ENCODE results near the gene PDLIM5.

Gene PDLIM5

GRCh38 chr4:94671113-94671512 lies 219.4 kb downstream of the PDLIM5 start:
- Histone ChIP-seq H3K27ac (ENCODE audit: low read depth, low read length) (no peak overlapping the region), H3K36me3 (ENCODE audit: control insufficient read depth, insufficient read depth, low read length) (no peaks in the 10 kb centered on the region), H3K27me3 (ENCODE audit: control insufficient read depth, insufficient read depth, low read length) (no peaks in the 10 kb centered on the region), H3K9ac (ENCODE audit: low read depth, low read length) (no peak overlapping the region), H3K9me3 (ENCODE audit: control insufficient read depth, insufficient read depth, low read length) (no peaks in the 10 kb centered on the region), H3K4me3 (ENCODE audit: low read depth, low read length) (no peak overlapping the region), H3K4me1 (ENCODE audit: control insufficient read depth, insufficient read depth, low read length) (no peaks in the 10 kb centered on the region)

GRCh38 chr4:94673961-94674360 lies 222.2 kb downstream of the PDLIM5 start:
- Histone ChIP-seq H3K4me1 (ENCODE audit: control insufficient read depth, insufficient read depth, low read length) (peaks cover 6% of the 10 kb centered on the region; the same call in 1 of the 2 replicates), H3K27me3 (ENCODE audit: control insufficient read depth, insufficient read depth, low read length) (no peaks in the 10 kb centered on the region), H3K9me3 (ENCODE audit: control insufficient read depth, insufficient read depth, low read length) (no peaks in the 10 kb centered on the region), H3K36me3 (ENCODE audit: control insufficient read depth, insufficient read depth, low read length) (no peaks in the 10 kb centered on the region), H3K27ac (ENCODE audit: low read depth, low read length) (no peak overlapping the region), H3K9ac (ENCODE audit: low read depth, low read length) (no peak overlapping the region), H3K4me3 (ENCODE audit: low read depth, low read length) (no peak overlapping the region)

GRCh38 chr4:94676970-94677369 lies 225.2 kb downstream of the PDLIM5 start:
- peaks cover 6% of the 10 kb centered on the region; the same call in 1 of the 2 replicates for H3K4me1 ChIP-seq (ENCODE audit: control insufficient read depth, insufficient read depth, low read length)
- H3K4me3 ChIP-seq (ENCODE audit: low read depth, low read length) = no peak overlapping the region
- H3K36me3 ChIP-seq (ENCODE audit: control insufficient read depth, insufficient read depth, low read length) = no peaks in the 10 kb centered on the region
- no peaks in the 10 kb centered on the region for H3K9me3 ChIP-seq (ENCODE audit: control insufficient read depth, insufficient read depth, low read length)
- no peak overlapping the region for H3K27ac ChIP-seq (ENCODE audit: low read depth, low read length)
- H3K9ac ChIP-seq (ENCODE audit: low read depth, low read length) = no peak overlapping the region
- H3K27me3 ChIP-seq (ENCODE audit: control insufficient read depth, insufficient read depth, low read length) = no peaks in the 10 kb centered on the region

GRCh38 chr4:94678896-94679295 lies 227.2 kb downstream of the PDLIM5 start:
- Histone ChIP-seq H3K27me3 (ENCODE audit: control insufficient read depth, insufficient read depth, low read length) (no peaks in the 10 kb centered on the region), H3K4me1 (ENCODE audit: control insufficient read depth, insufficient read depth, low read length) (peaks cover 6% of the 10 kb centered on the region; the same call in 1 of the 2 replicates), H3K36me3 (ENCODE audit: control insufficient read depth, insufficient read depth, low read length) (no peaks in the 10 kb centered on the region), H3K27ac (ENCODE audit: low read depth, low read length) (no peak overlapping the region), H3K9ac (ENCODE audit: low read depth, low read length) (no peak overlapping the region), H3K4me3 (ENCODE audit: low read depth, low read length) (no peak overlapping the region), H3K9me3 (ENCODE audit: control insufficient read depth, insufficient read depth, low read length) (no peaks in the 10 kb centered on the region)

- H3K4me3 ChIP-seq (ENCODE audit: low read depth, low read length) = no peak overlapping the region
- H3K9me3 ChIP-seq (ENCODE audit: control insufficient read depth, insufficient read depth, low read length) = no peaks in the 10 kb centered on the region
- H3K36me3 ChIP-seq (ENCODE audit: control insufficient read depth, insufficient read depth, low read length) = no peaks in the 10 kb centered on the region
- peaks cover 6% of the 10 kb centered on the region; the same call in 1 of the 2 replicates for H3K4me1 ChIP-seq (ENCODE audit: control insufficient read depth, insufficient read depth, low read length)
- no peak overlapping the region for H3K9ac ChIP-seq (ENCODE audit: low read depth, low read length)
- H3K27me3 ChIP-seq (ENCODE audit: control insufficient read depth, insufficient read depth, low read length) = no peaks in the 10 kb centered on the region
- no peak overlapping the region for H3K27ac ChIP-seq (ENCODE audit: low read depth, low read length)
Observed at GRCh38 chr4:94680176-94680862, 228.6 kb downstream of the PDLIM5 start.

GRCh38 chr4:94686086-94686485 lies 234.3 kb downstream of the PDLIM5 start:
- Histone ChIP-seq H3K4me3 (ENCODE audit: low read depth, low read length) (no peak overlapping the region), H3K9me3 (ENCODE audit: control insufficient read depth, insufficient read depth, low read length) (no peaks in the 10 kb centered on the region), H3K27ac (ENCODE audit: low read depth, low read length) (no peak overlapping the region), H3K36me3 (ENCODE audit: control insufficient read depth, insufficient read depth, low read length) (no peaks in the 10 kb centered on the region), H3K9ac (ENCODE audit: low read depth, low read length) (no peak overlapping the region), H3K27me3 (ENCODE audit: control insufficient read depth, insufficient read depth, low read length) (no peaks in the 10 kb centered on the region), H3K4me1 (ENCODE audit: control insufficient read depth, insufficient read depth, low read length) (no peaks in the 10 kb centered on the region)

- no peaks in the 10 kb centered on the region for H3K4me1 ChIP-seq (ENCODE audit: control insufficient read depth, insufficient read depth, low read length)
- H3K27me3 ChIP-seq (ENCODE audit: control insufficient read depth, insufficient read depth, low read length) = no peaks in the 10 kb centered on the region
- H3K9ac ChIP-seq (ENCODE audit: low read depth, low read length) = no peak overlapping the region
- no peak overlapping the region for H3K4me3 ChIP-seq (ENCODE audit: low read depth, low read length)
- no peak overlapping the region for H3K27ac ChIP-seq (ENCODE audit: low read depth, low read length)
- H3K9me3 ChIP-seq (ENCODE audit: control insufficient read depth, insufficient read depth, low read length) = no peaks in the 10 kb centered on the region
- no peaks in the 10 kb centered on the region for H3K36me3 ChIP-seq (ENCODE audit: control insufficient read depth, insufficient read depth, low read length)
Observed at GRCh38 chr4:94689155-94689860, 237.6 kb downstream of the PDLIM5 start.

- Histone ChIP-seq H3K9ac (ENCODE audit: low read depth, low read length) (no peak overlapping the region), H3K27me3 (ENCODE audit: control insufficient read depth, insufficient read depth, low read length) (no peaks in the 10 kb centered on the region), H3K36me3 (ENCODE audit: control insufficient read depth, insufficient read depth, low read length) (no peaks in the 10 kb centered on the region), H3K4me3 (ENCODE audit: low read depth, low read length) (no peak overlapping the region), H3K9me3 (ENCODE audit: control insufficient read depth, insufficient read depth, low read length) (no peaks in the 10 kb centered on the region), H3K4me1 (ENCODE audit: control insufficient read depth, insufficient read depth, low read length) (no peaks in the 10 kb centered on the region), H3K27ac (ENCODE audit: low read depth, low read length) (no peak overlapping the region)
Observed at GRCh38 chr4:94690851-94691254, 239.1 kb downstream of the PDLIM5 start.

GRCh38 chr4:94691552-94691951 lies 239.8 kb downstream of the PDLIM5 start:
- H3K4me1 ChIP-seq (ENCODE audit: control insufficient read depth, insufficient read depth, low read length) = no peaks in the 10 kb centered on the region
- H3K9ac ChIP-seq (ENCODE audit: low read depth, low read length) = no peak overlapping the region
- H3K9me3 ChIP-seq (ENCODE audit: control insufficient read depth, insufficient read depth, low read length) = no peaks in the 10 kb centered on the region
- H3K27ac ChIP-seq (ENCODE audit: low read depth, low read length) = no peak overlapping the region
- H3K27me3 ChIP-seq (ENCODE audit: control insufficient read depth, insufficient read depth, low read length) = no peaks in the 10 kb centered on the region
- no peak overlapping the region for H3K4me3 ChIP-seq (ENCODE audit: low read depth, low read length)
- no peaks in the 10 kb centered on the region for H3K36me3 ChIP-seq (ENCODE audit: control insufficient read depth, insufficient read depth, low read length)

GRCh38 chr4:94695384-94695783 lies 243.6 kb downstream of the PDLIM5 start:
- Histone ChIP-seq H3K27me3 (ENCODE audit: control insufficient read depth, insufficient read depth, low read length) (no peaks in the 10 kb centered on the region), H3K36me3 (ENCODE audit: control insufficient read depth, insufficient read depth, low read length) (no peaks in the 10 kb centered on the region), H3K27ac (ENCODE audit: low read depth, low read length) (no peak overlapping the region), H3K9me3 (ENCODE audit: control insufficient read depth, insufficient read depth, low read length) (no peaks in the 10 kb centered on the region), H3K4me1 (ENCODE audit: control insufficient read depth, insufficient read depth, low read length) (no peaks in the 10 kb centered on the region), H3K4me3 (ENCODE audit: low read depth, low read length) (no peak overlapping the region), H3K9ac (ENCODE audit: low read depth, low read length) (no peak overlapping the region)

GRCh38 chr4:94698187-94698586 lies 246.4 kb downstream of the PDLIM5 start:
- Histone ChIP-seq H3K9me3 (ENCODE audit: control insufficient read depth, insufficient read depth, low read length) (no peaks in the 10 kb centered on the region), H3K36me3 (ENCODE audit: control insufficient read depth, insufficient read depth, low read length) (no peaks in the 10 kb centered on the region), H3K4me1 (ENCODE audit: control insufficient read depth, insufficient read depth, low read length) (no peaks in the 10 kb centered on the region), H3K4me3 (ENCODE audit: low read depth, low read length) (no peak overlapping the region), H3K27ac (ENCODE audit: low read depth, low read length) (no peak overlapping the region), H3K27me3 (ENCODE audit: control insufficient read depth, insufficient read depth, low read length) (no peaks in the 10 kb centered on the region), H3K9ac (ENCODE audit: low read depth, low read length) (no peak overlapping the region)
